Measurements from ENCODE around the gene GSTM4. TPM values are rescaled to one million over a fixed set of nuclear protein-coding genes. Genes with fewer than 3 reads are reported as not detected.

The GSTM4 gene
- total and polyA plus RNA-seq, 9 of the 15 experiments (the other 6 are each of a cell fraction or from before 2014, with no cell fraction given): 18.8 to 53.4 (median 38.8) TPM

DNA sequence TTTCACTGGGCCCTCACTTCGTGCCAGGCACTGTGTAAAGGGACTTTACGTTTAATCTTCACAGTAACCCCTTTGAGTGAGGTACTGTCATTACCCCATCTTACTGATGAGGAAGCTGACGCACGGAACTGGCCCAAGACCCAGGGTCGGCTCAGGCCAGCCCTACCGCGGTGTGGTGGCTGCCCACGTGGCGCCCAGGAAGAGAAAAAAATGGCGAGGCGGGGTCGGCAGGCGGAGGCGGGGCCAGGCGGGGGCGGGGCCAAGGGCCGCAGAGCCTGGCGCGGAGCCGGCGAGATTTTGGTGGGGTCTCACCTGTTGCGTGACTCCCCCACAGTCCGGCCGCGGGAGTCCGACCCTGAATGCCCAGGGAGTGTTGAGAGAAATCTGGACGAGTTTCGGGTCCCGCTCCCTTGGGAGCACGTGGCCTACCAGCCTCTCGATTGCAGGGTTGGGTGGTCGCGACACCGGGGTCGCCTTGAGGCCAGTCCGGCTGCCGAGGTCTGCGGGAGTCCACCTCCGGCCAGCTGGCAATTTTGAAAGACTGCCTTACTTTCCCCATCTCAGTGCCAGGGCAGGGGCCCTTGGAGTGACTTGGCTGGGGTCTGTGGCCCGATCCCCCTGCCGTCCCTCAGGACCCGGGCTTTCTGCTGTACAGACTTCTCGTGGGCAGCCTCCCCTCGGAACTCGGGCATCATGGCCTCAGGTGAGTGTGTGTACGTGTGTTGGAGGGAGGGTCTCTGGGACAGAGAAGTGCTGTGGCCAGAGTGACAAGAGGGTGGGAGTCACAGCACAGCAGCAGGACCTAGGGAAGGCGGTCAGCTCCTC, 36.1 kb upstream of the GSTM4 start, which contains the start of the genes AMPD2 and GNAT2 (continued):
- TF ChIP-seq IFI16 (CRISPR knock-in tag; IDR thresholded peaks at IDR 0.05) (no peak), ZNF507 (tag; conservative IDR thresholded peaks at IDR 0.05) (no peak), NR2F6 (CRISPR knock-in tag; IDR thresholded peaks at IDR 0.05) (no peak), IRF2 (CRISPR knock-in tag; IDR thresholded peaks at IDR 0.05) (no peak), SMAD4 (CRISPR knock-in tag; conservative IDR thresholded peaks at IDR 0.05) (peak; percentile 55), ZNF77 (CRISPR knock-in tag; IDR thresholded peaks at IDR 0.05) (no peak), HNRNPL (IDR thresholded peaks at IDR 0.05; ENCODE audit: low read depth, low read length) (no peak), PTBP1 (IDR thresholded peaks at IDR 0.05; ENCODE audit: low read depth, low read length) (no peak), PPARD (CRISPR knock-in tag; IDR thresholded peaks at IDR 0.05) (no peak), ZBTB7A (IDR thresholded peaks at IDR 0.05; ENCODE audit: borderline replicate concordance, control insufficient read depth, low read depth, low read length) (peak; percentile 94; the same call in 1 of the 2 replicates), CC2D1A (IDR thresholded peaks at IDR 0.05) (no peak), GATA2 (CRISPR knock-in tag; IDR thresholded peaks at IDR 0.05) (no peak), POLR2H (tag; IDR thresholded peaks at IDR 0.05; ENCODE audit: low read depth) (no peak), ZNF41 (CRISPR knock-in tag; conservative IDR thresholded peaks at IDR 0.05) (no peak), BRF1 (IDR thresholded peaks at IDR 0.05; ENCODE audit: borderline replicate concordance, extremely low read depth, insufficient read length) (no peak), RBM14 (IDR thresholded peaks at IDR 0.05; ENCODE audit: borderline replicate concordance, insufficient read depth, low read depth, low read length) (0 out of 2 replicates have a peak, but pooled peaks have one; percentile 56), ZNF699 (CRISPR knock-in tag; IDR thresholded peaks at IDR 0.05; ENCODE audit: insufficient replicate concordance) (no peak), ZNF217 (CRISPR knock-in tag; IDR thresholded peaks at IDR 0.05) (no peak), SMARCE1 (IDR thresholded peaks at IDR 0.05) (0 out of 2 replicates have a peak, but pooled peaks have one; percentile 41), HNRNPUL1 (IDR thresholded peaks at IDR 0.05; ENCODE audit: low read length) (no peak), CAMTA2 (CRISPR knock-in tag; conservative IDR thresholded peaks at IDR 0.05) (peak; percentile 52; the same call in 1 of the 2 replicates), ZNF445 (CRISPR knock-in tag; IDR thresholded peaks at IDR 0.05; ENCODE audit: low read depth) (no peak), ZNF140 (CRISPR knock-in tag; IDR thresholded peaks at IDR 0.05) (no peak)
- TF ChIP-seq, protein P1, sequence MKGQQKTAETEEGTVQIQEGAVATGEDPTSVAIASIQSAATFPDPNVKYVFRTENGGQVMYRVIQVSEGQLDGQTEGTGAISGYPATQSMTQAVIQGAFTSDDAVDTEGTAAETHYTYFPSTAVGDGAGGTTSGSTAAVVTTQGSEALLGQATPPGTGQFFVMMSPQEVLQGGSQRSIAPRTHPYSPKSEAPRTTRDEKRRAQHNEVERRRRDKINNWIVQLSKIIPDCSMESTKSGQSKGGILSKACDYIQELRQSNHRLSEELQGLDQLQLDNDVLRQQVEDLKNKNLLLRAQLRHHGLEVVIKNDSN (CRISPR knock-in tag; IDR thresholded peaks at IDR 0.05): peak; percentile 94
- TF ChIP-seq, protein P2, sequence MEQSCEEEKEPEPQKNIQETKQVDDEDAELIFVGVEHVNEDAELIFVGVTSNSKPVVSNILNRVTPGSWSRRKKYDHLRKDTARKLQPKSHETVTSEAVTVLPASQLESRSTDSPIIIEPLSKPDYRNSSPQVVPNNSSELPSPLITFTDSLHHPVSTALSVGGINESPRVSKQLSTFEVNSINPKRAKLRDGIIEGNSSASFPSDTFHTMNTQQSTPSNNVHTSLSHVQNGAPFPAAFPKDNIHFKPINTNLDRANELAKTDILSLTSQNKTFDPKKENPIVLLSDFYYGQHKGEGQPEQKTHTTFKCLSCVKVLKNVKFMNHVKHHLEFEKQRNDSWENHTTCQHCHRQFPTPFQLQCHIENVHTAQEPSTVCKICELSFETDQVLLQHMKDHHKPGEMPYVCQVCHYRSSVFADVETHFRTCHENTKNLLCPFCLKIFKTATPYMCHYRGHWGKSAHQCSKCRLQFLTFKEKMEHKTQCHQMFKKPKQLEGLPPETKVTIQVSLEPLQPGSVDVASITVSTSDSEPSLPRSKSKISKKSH (CRISPR knock-in tag; IDR thresholded peaks at IDR 0.05): no peak
- TF ChIP-seq, protein P3, sequence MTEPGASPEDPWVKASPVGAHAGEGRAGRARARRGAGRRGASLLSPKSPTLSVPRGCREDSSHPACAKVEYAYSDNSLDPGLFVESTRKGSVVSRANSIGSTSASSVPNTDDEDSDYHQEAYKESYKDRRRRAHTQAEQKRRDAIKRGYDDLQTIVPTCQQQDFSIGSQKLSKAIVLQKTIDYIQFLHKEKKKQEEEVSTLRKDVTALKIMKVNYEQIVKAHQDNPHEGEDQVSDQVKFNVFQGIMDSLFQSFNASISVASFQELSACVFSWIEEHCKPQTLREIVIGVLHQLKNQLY (CRISPR knock-in tag; conservative IDR thresholded peaks at IDR 0.05): no peak

Measured in K562 (cell line).